HepG2 (cell line): ENCODE results near the gene MTA3. TPM values are rescaled to one million over a fixed set of nuclear protein-coding genes. Genes with fewer than 3 reads are reported as not detected.
A peak's percentile ranks its signal among the peaks of the same experiment; 100 is the strongest.

Source experiments
- ATAC-seq: fragments of 200-7000 bp; cut with Tn5 transposase; 3 replicates; pipeline ENCODE4 v1.9.1; 2020; ENCODE audit warnings: mild to moderate bottlenecking, moderate library complexity
- BruUV-seq: library from RNA; stranded (reverse); fragments of 400-500 nt; replicated peaks from 2 replicates; lab custom pipeline; 2021; lab: Mats Ljungman, UMichigan
- CTCF ChIA-PET: fragments of 300-600 bp; formaldehyde crosslinking; extraction: SDS; loops from one replicate; lab custom pipeline; 2021; ENCODE audit warnings: low total read pairs, inconsistent platforms, low intra/inter-chr PET ratio; lab: Yijun Ruan, JAX
- POLR2A ChIA-PET: fragments of 350-600 bp; sonication (Branson Sonifier 250); formaldehyde crosslinking; loops from one replicate; lab custom pipeline; 2020; ENCODE audit warnings: antibody characterized with exemption, inconsistent platforms; lab: Yijun Ruan, JAX
- DNase-seq: peaks from one replicate; pipeline ENCODE4 v3.0.0-alpha.2; 2015; ENCODE audit warnings: low spot score
- FAIRE-seq: peaks from 3 replicates; lab custom pipeline; 2011; peaks lifted over from hg19 to GRCh38; lab: Jason Lieb, UNC
- H2AFZ ChIP-seq: one replicate; pipeline ENCODE4 v1.6.1; 2011; ENCODE audit warnings: low read length, inconsistent platforms
- H3K27ac ChIP-seq: fragments of 300-600 bp; 3 replicates; pipeline ENCODE4 v1.8.0; 2011; ENCODE audit warnings: mixed run types, mild to moderate bottlenecking, mixed read lengths, low read length, inconsistent platforms; ENCODE audit not compliant: insufficient read depth; ENCODE audit errors: extremely low read length
- H3K27me3 ChIP-seq, 2 experiments: fragments of 200-600 bp in 1 of 2; 2 replicates in 1 of 2; 3 replicates in 1 of 2; pipeline versions ENCODE4 v1.6.0 to v1.8.0; 2011; ENCODE audit warnings: low read length in 2 of 2, mild to moderate bottlenecking in 2 of 2, moderate library complexity in 2 of 2, inconsistent platforms in 1 of 2; ENCODE audit not compliant: insufficient read depth in 2 of 2, control insufficient read depth in 1 of 2
- H3K36me3 ChIP-seq, 2 experiments: fragments of 200-600 bp in 1 of 2; replicated peaks in 1 of 2; 2 replicates in 1 of 2; 3 replicates in 1 of 2; pipeline versions ENCODE4 v1.5.1 to v1.8.0; 2011; ENCODE audit warnings: low read length in 2 of 2, inconsistent platforms in 1 of 2; ENCODE audit not compliant: insufficient read depth in 2 of 2, control insufficient read depth in 1 of 2
- H3K4me1 ChIP-seq: 2 replicates; pipeline ENCODE4 v1.5.1; 2012; ENCODE audit warnings: low read length, inconsistent platforms; ENCODE audit not compliant: insufficient read depth
- H3K4me2 ChIP-seq: 2 replicates; pipeline ENCODE4 v1.6.0; 2011; ENCODE audit warnings: low read depth, low read length, inconsistent platforms
- H3K4me3 ChIP-seq, 3 experiments: fragments of 200-600 bp in 1 of 3; sonication (generic), shearing (Covaris generic) in 1 of 3; replicated peaks in 1 of 3; 2 replicates each; pipeline ENCODE4 v1.5.1; 2011 to 2016; ENCODE audit warnings: low read length in 3 of 3, inconsistent platforms in 2 of 3, low read depth in 2 of 3, mild to moderate bottlenecking in 2 of 3, control low read depth in 1 of 3, mixed read lengths in 1 of 3; ENCODE audit not compliant: insufficient read depth in 1 of 3
- H3K79me2 ChIP-seq: one replicate; pipeline ENCODE4 v1.6.1; 2011; ENCODE audit warnings: low read length, inconsistent platforms; ENCODE audit not compliant: insufficient read depth
- H3K9ac ChIP-seq: 2 replicates; pipeline ENCODE4 v1.6.0; 2011; ENCODE audit warnings: mild to moderate bottlenecking, low read depth, low read length, inconsistent platforms; ENCODE audit not compliant: insufficient read depth
- H3K9me3 ChIP-seq: 2 replicates; pipeline ENCODE4 v1.5.1; 2012; ENCODE audit warnings: mild to moderate bottlenecking, low read length
- H4K20me1 ChIP-seq: 2 replicates; pipeline ENCODE4 v1.6.0; 2011; ENCODE audit warnings: inconsistent platforms, mild to moderate bottlenecking, low read length, moderate library complexity; ENCODE audit not compliant: insufficient read depth
- CEBPB ChIP-seq: IDR thresholded peaks from 2 replicates; pipeline ENCODE4 v1.6.1; 2011; ENCODE audit warnings: low read depth, low read length, improper control_type of control experiment, borderline replicate concordance
- CEBPG ChIP-seq: IDR thresholded peaks from 2 replicates; pipeline ENCODE4 v1.6.1; 2016
- E2F1 ChIP-seq: sonication (generic); formaldehyde crosslinking; IDR thresholded peaks from 2 replicates; pipeline ENCODE4 v1.5.0; 2020; ENCODE audit warnings: missing genetic modification reagents
- EEA1 ChIP-seq: sonication (generic); formaldehyde crosslinking; IDR thresholded peaks from 2 replicates; pipeline ENCODE4 v1.5.1; 2020; ENCODE audit warnings: mild to moderate bottlenecking, missing genetic modification reagents, borderline replicate concordance
- FOXO4 ChIP-seq: sonication (generic); formaldehyde crosslinking; conservative IDR thresholded peaks from 2 replicates; pipeline ENCODE4 v1.8.1; 2023; ENCODE audit warnings: missing genetic modification reagents
- MBD4 ChIP-seq: IDR thresholded peaks from 2 replicates; pipeline ENCODE4 v1.6.1; 2012; ENCODE audit warnings: low read length, inconsistent platforms, borderline replicate concordance
- NFRKB ChIP-seq: fragments of 450-650 bp; IDR thresholded peaks from 2 replicates; pipeline ENCODE4 v1.6.1; 2017
- POGK ChIP-seq: sonication (generic); formaldehyde crosslinking; conservative IDR thresholded peaks from 2 replicates; pipeline ENCODE4 v1.8.0; 2022; ENCODE audit warnings: mild to moderate bottlenecking, moderate library complexity, missing genetic modification reagents
- POLR2AphosphoS2 ChIP-seq: IDR thresholded peaks from 2 replicates; pipeline ENCODE4 v1.6.1; 2011; ENCODE audit warnings: low read depth, low read length, improper control_type of control experiment
- REPIN1 ChIP-seq: sonication (generic); formaldehyde crosslinking; IDR thresholded peaks from 2 replicates; pipeline ENCODE4 v1.8.0; 2022; ENCODE audit warnings: missing genetic modification reagents, low read depth, mild to moderate bottlenecking, borderline replicate concordance
- SMYD3 ChIP-seq: sonication (generic); formaldehyde crosslinking; IDR thresholded peaks from 2 replicates; pipeline ENCODE4 v1.8.1; 2023; ENCODE audit warnings: mild to moderate bottlenecking, missing genetic modification reagents
- U2AF1 ChIP-seq: fragments of 200-400 bp; formaldehyde crosslinking; optimal IDR thresholded peaks from 2 replicates; pipeline ENCODE3; 2017; ENCODE audit warnings: mild to moderate bottlenecking, low read depth, low read length
- ZNF329 ChIP-seq: sonication (generic); formaldehyde crosslinking; IDR thresholded peaks from 2 replicates; pipeline ENCODE4 v1.9.0; 2021; ENCODE audit warnings: low read depth, mild to moderate bottlenecking, missing genetic modification reagents
- ZNF331 ChIP-seq: sonication (generic); formaldehyde crosslinking; IDR thresholded peaks from 2 replicates; pipeline ENCODE4 v1.4.0; 2020; ENCODE audit warnings: missing genetic modification reagents
- ZNF34 ChIP-seq: sonication (generic); formaldehyde crosslinking; IDR thresholded peaks from 2 replicates; pipeline ENCODE4 v1.4.0; 2020; ENCODE audit warnings: mild to moderate bottlenecking, missing genetic modification reagents, borderline replicate concordance
- ZNF572 ChIP-seq: sonication (generic); formaldehyde crosslinking; IDR thresholded peaks from 2 replicates; pipeline ENCODE4 v1.5.1; 2020; ENCODE audit warnings: mild to moderate bottlenecking, missing genetic modification reagents
- WGBS: methylation state at CpG from one replicate; pipeline ENCODE4 v1.1.6; 2017; ENCODE audit warnings: low lambda C conversion rate; 5-methylcytosine and 5-hydroxymethylcytosine counted together
- in situ Hi-C: cut with HindIII; loops from 2 replicates; pipeline ENCODE4 v1.10.0; 2017; ENCODE audit warnings: low pct_unique_long_range_greater_than_20kb; ENCODE audit not compliant: extremely low pct_ligation_motif_present
- intact Hi-C: fragments of 100-400 bp; cut with micrococcal nuclease; formaldehyde crosslinking; loops from one replicate; pipeline ENCODE4 v1.10.0; 2022; ENCODE audit not compliant: unreplicated experiment
- polyA plus RNA-seq, 8 experiments: library from polyadenylated mRNA; depleted of rRNA in 3 of 8; stranded (reverse) in 7 of 8; unstranded in 1 of 8; fragments of >200 nt; fragmentation: Illumina TruSeq in 4 of 8; extraction: Trizol in 4 of 8; gene quantifications; 2 replicates each; pipeline versions ENCODE4 v1.2.1 to v1.2.3, GENCODE V29; 2011 to 2016; ENCODE audit warnings: low read depth in 4 of 8, missing spikeins in 1 of 8, mixed read lengths in 1 of 8; ENCODE audit not compliant: insufficient read depth in 1 of 8
- total RNA-seq, 5 experiments: library from RNA; depleted of rRNA; stranded (reverse); fragments of >200 nt; fragmentation: Illumina TruSeq; extraction: Trizol; gene quantifications; 2 replicates each; pipeline ENCODE4 v1.2.3, GENCODE V29; 2016; ENCODE audit warnings: low read depth in 1 of 5
- TF ChIP-seq, protein P1 (sequence below): sonication (generic); formaldehyde crosslinking; IDR thresholded peaks from 2 replicates; pipeline ENCODE4 v1.8.0; 2022; ENCODE audit warnings: mild to moderate bottlenecking, missing genetic modification reagents, moderate library complexity

Gene MTA3
- total and polyA plus RNA-seq, 2 of the 13 experiments (the other 11 are each of a cell fraction or from before 2014, with no cell fraction given) = 48.8 to 77.8 TPM

GRCh38 chr2:42804891-42805290 is 236.5 kb downstream of the MTA3 start:
- POLR2A ChIA-PET = interaction anchor here (1.0 to 2.3 kb wide), 2 partner anchors 11 to 17 kb away, joined by 3 to 40 read pairs; partner anchors contain the start of gene HAAO
- Histone ChIP-seq H3K27ac (no peak overlapping the region), H3K27me3 (no peaks in the 10 kb centered on the region; a peak in 1 of 5 replicates), H3K9me3 (no peaks in the 10 kb centered on the region), H3K4me2 (no peak overlapping the region), H3K4me1 (peaks cover 25% of the 10 kb centered on the region), H3K36me3 (no peaks in the 10 kb centered on the region), H3K79me2 (no peaks in the 10 kb centered on the region), H2AFZ (no peak overlapping the region), H3K4me3 (no peak overlapping the region), H3K9ac (no peak overlapping the region), H4K20me1 (no peaks in the 10 kb centered on the region)
- intact Hi-C loops = loop anchor here (1.0 kb wide), 1 partner anchor 11 kb away; no protein-coding TSS in a partner anchor
- BruUV-seq = no TSS peak
- in situ Hi-C loops = no loop called here
- DNase-seq (no peak), FAIRE-seq (no peak), ATAC-seq (no peak)
- 50% methylated on average over 5 of the region's 5 CpGs for WGBS
- CTCF ChIA-PET = no interaction called here
- TF ChIP-seq CEBPB (no peak), ZNF34 (CRISPR knock-in tag) (no peak), REPIN1 (CRISPR knock-in tag) (no peak), U2AF1 (no peak), SMYD3 (CRISPR knock-in tag) (no peak), FOXO4 (CRISPR knock-in tag) (0 out of 2 replicates have a peak, but pooled peaks have one; percentile 35), NFRKB (no peak), E2F1 (CRISPR knock-in tag) (no peak), ZNF572 (CRISPR knock-in tag) (no peak), POGK (CRISPR knock-in tag) (no peak), ZNF329 (CRISPR knock-in tag) (no peak), POLR2AphosphoS2 (no peak), MBD4 (no peak), EEA1 (CRISPR knock-in tag) (no peak), ZNF331 (no peak), CEBPG (CRISPR knock-in tag) (no peak)
- TF ChIP-seq, protein P1, sequence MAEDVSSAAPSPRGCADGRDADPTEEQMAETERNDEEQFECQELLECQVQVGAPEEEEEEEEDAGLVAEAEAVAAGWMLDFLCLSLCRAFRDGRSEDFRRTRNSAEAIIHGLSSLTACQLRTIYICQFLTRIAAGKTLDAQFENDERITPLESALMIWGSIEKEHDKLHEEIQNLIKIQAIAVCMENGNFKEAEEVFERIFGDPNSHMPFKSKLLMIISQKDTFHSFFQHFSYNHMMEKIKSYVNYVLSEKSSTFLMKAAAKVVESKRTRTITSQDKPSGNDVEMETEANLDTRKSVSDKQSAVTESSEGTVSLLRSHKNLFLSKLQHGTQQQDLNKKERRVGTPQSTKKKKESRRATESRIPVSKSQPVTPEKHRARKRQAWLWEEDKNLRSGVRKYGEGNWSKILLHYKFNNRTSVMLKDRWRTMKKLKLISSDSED = no peak
